Brain microvascular endothelial cell (primary cell): Measurements from ENCODE around the gene PRELP.
A peak's percentile ranks its signal among the peaks of the same experiment; 100 is the strongest.
"Not testable (repeated sequence)": the region's sequence is repeated elsewhere in the genome, so short reads cannot be mapped to it uniquely, and the experiment has no call there.

Source experiments
- DNase-seq: peaks from one replicate; pipeline ENCODE4 v3.0.0-alpha.2; 2020
- H3K27ac ChIP-seq: fragments of 250-450 bp; sonication (Bioruptor Pico); 2 replicates; pipeline ENCODE4 v1.5.1; 2020; ENCODE audit warnings: mild to moderate bottlenecking, moderate library complexity
- H3K27me3 ChIP-seq: fragments of 250-450 bp; sonication (Bioruptor Pico); replicated peaks from 2 replicates; pipeline ENCODE4 v1.5.1; 2020; ENCODE audit warnings: mild to moderate bottlenecking
- H3K36me3 ChIP-seq: fragments of 250-450 bp; sonication (Bioruptor Pico); replicated peaks from 2 replicates; pipeline ENCODE4 v1.5.1; 2020; ENCODE audit warnings: mild to moderate bottlenecking
- H3K4me3 ChIP-seq: 2 replicates; pipeline ENCODE4 v1.5.1; 2011; ENCODE audit warnings: low read depth, mild to moderate bottlenecking, control low read depth, low read length, moderate library complexity
- CTCF ChIP-seq: IDR thresholded peaks from 2 replicates; pipeline ENCODE4 v1.5.1; 2011; ENCODE audit warnings: low read depth, mild to moderate bottlenecking, moderate library complexity, low read length, control low read depth, inconsistent platforms; ENCODE audit errors: missing control alignments
- in situ Hi-C: cut with HindIII; loops from 2 replicates; pipeline ENCODE4 v1.10.0; 2017; ENCODE audit warnings: low sequenced_read_pairs, low pct_ligation_motif_present

Gene PRELP

GRCh38 chr1:203462878-203463277, 12.7 kb upstream of the PRELP start:
- H3K4me3 ChIP-seq = no peak overlapping the region
- H3K27ac ChIP-seq = no peak overlapping the region
- no peaks in the 10 kb centered on the region for H3K36me3 ChIP-seq
- in situ Hi-C loops = no loop called here
- peak; percentile 36 for DNase-seq
- H3K27me3 ChIP-seq = peaks cover 2% of the 10 kb centered on the region
- no peak for TF ChIP-seq CTCF

- H3K27me3 ChIP-seq = peaks cover 2% of the 10 kb centered on the region
- in situ Hi-C loops = no loop called here
- no peak overlapping the region for H3K27ac ChIP-seq
- no peaks in the 10 kb centered on the region for H3K36me3 ChIP-seq
- DNase-seq = no peak
- peak; percentile 17 for TF ChIP-seq CTCF
- H3K4me3 ChIP-seq = no peak overlapping the region
These were observed 12.0 kb upstream of the PRELP start for GRCh38 chr1:203463469-203464062.

- no peak for TF ChIP-seq CTCF
- in situ Hi-C loops = no loop called here
- peaks cover 2% of the 10 kb centered on the region for H3K27me3 ChIP-seq
- H3K36me3 ChIP-seq = no peaks in the 10 kb centered on the region
- no peak overlapping the region for H3K27ac ChIP-seq
- H3K4me3 ChIP-seq = no peak overlapping the region
- no peak for DNase-seq
These were observed 11.4 kb upstream of the PRELP start for GRCh38 chr1:203464226-203464625.

GRCh38 chr1:203464743-203465142, 10.9 kb upstream of the PRELP start:
- H3K36me3 ChIP-seq = no peaks in the 10 kb centered on the region
- DNase-seq = no peak
- TF ChIP-seq CTCF = no peak
- no peak overlapping the region for H3K27ac ChIP-seq
- H3K27me3 ChIP-seq = peaks cover 2% of the 10 kb centered on the region
- no peak overlapping the region for H3K4me3 ChIP-seq
- in situ Hi-C loops = no loop called here

GRCh38 chr1:203465146-203465798, 10.3 kb upstream of the PRELP start:
- H3K36me3 ChIP-seq = no peaks in the 10 kb centered on the region
- peaks cover 2% of the 10 kb centered on the region for H3K27me3 ChIP-seq
- DNase-seq = no peak
- H3K4me3 ChIP-seq = no peak overlapping the region
- no peak overlapping the region for H3K27ac ChIP-seq
- TF ChIP-seq CTCF = no peak
- in situ Hi-C loops = no loop called here

- H3K27me3 ChIP-seq = peaks cover 2% of the 10 kb centered on the region
- DNase-seq = no peak
- no peak overlapping the region for H3K27ac ChIP-seq
- in situ Hi-C loops = no loop called here
- no peak overlapping the region for H3K4me3 ChIP-seq
- no peaks in the 10 kb centered on the region for H3K36me3 ChIP-seq
- TF ChIP-seq CTCF = no peak
These were observed 9.7 kb upstream of the PRELP start for GRCh38 chr1:203465948-203466347.

GRCh38 chr1:203466906-203467549, 8.6 kb upstream of the PRELP start:
- DNase-seq, H3K4me3 ChIP-seq, H3K27ac ChIP-seq, H3K27me3 ChIP-seq, in situ Hi-C loops, H3K36me3 ChIP-seq: not testable (repeated sequence)
